ENCODE results near the gene PDX1.

The PDX1 gene

DNA sequence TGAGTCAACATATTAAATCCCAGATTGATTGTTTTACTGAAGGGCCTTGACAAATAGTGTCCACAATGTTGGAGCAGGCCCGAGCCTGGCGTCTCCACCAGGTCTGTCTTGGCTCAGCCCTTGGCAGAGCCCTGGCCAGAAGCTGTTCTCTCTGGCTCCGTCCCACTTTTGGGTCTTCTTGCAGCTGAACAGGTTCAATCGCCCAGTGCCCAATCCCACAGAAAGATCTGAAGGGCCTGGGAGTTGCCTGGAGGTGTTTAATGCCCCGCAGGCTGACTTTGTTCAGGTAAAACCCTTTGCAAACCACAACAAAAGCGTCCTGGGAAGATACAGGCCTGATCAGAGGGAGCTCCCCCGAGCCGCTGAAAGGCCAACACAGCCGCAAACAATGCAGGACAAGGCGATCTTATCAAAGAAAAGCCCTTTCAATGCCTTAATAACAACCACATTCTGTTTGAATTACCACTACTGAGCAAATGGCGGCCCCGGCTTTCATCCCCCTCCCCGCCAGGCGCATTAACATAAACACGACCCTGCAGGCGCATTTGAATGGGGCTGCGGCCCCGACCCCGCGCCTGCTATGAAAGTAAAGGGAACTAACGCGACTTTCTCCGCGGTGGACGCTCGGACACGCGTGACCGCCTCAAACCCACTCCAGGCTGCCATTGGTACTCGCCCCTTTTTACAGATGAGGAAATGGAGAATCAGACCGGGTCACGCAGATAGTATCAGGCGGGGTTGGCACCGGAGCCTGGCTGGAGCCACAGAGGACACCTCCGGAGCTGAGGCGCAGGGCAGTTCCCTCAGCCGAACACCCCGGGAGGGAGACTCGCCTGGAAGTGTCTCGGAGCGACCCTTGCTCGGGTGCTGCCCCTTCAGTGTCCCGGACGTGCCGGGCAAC, 46.2 kb downstream of the PDX1 start:
- no peak overlapping the region for H3K4me3 ChIP-seq (ENCODE audit: low read depth, low read length)
- TF ChIP-seq, protein P1, sequence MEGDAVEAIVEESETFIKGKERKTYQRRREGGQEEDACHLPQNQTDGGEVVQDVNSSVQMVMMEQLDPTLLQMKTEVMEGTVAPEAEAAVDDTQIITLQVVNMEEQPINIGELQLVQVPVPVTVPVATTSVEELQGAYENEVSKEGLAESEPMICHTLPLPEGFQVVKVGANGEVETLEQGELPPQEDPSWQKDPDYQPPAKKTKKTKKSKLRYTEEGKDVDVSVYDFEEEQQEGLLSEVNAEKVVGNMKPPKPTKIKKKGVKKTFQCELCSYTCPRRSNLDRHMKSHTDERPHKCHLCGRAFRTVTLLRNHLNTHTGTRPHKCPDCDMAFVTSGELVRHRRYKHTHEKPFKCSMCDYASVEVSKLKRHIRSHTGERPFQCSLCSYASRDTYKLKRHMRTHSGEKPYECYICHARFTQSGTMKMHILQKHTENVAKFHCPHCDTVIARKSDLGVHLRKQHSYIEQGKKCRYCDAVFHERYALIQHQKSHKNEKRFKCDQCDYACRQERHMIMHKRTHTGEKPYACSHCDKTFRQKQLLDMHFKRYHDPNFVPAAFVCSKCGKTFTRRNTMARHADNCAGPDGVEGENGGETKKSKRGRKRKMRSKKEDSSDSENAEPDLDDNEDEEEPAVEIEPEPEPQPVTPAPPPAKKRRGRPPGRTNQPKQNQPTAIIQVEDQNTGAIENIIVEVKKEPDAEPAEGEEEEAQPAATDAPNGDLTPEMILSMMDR (IDR thresholded peaks at IDR 0.05; ENCODE audit: low read depth, low read length, missing control alignments) = no peak
- in situ Hi-C loops (cut with HindIII; ENCODE audit: low sequenced_read_pairs) = loop anchor here (25.0 kb wide), 1 partner anchor 129 kb away; no protein-coding TSS in a partner anchor
- no peak for DNase-seq (ENCODE audit: low read depth)

DNA sequence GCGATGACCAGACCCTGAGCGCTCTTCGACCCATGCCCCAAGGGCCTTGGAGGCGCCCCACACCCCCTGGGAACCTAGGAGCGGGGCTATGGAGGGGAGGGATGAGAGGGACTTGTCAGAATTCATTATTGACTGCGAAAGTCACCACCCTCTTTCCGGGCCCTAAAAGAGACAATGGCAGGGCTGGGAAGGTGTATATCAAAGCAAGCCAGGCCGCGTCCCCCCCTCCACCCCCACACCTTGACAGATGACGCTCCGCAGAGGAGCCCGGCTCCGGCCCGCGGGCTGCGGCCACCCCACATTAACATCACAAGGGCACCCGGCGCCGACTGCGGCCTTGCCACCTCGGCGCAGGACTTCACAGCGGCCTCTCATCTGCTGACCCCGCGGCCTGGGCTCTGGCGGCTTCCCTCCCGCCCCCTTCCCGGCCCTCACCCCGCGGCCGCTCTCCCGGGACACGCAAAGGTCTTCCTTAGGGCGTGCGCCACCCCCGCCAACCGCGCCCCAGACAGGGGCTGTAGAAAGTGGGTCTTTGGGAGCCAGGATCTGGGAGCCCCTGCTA, 46.9 kb downstream of the PDX1 start:
- in situ Hi-C loops (cut with HindIII; ENCODE audit: low sequenced_read_pairs) = loop anchor here (25.0 kb wide), 1 partner anchor 129 kb away; no protein-coding TSS in a partner anchor

DNA sequence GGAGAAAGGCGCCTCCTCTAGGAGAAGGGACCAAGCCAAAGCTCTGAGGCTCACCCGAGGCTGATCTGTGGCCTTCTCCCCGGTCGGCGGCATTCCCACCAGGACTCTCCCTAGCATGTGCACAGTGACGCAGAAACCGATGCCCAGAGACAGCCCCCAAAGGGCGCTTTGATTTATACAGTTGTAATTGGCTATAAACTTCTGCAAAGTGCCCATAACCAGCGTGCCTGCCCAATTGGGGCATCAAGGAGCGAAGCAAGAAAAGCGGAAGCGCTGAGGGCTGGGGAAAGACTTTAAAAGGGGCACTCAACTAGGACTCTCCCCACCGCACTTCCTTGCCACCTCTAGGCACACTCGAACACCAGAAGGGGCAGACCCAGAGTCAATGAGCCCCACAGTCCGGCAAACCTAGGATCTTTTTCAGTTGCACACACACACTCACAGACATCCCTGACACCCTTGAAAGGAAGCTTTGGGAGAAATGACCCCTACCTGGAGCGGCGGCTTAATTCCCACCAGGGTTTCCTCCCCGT, 47.5 kb downstream of the PDX1 start:
- DNase-seq (ENCODE audit: low read depth) = no peak
- TF ChIP-seq, protein P1 (IDR thresholded peaks at IDR 0.05; ENCODE audit: low read depth, low read length, missing control alignments) = no peak
- H3K4me3 ChIP-seq (ENCODE audit: low read depth, low read length) = no peak overlapping the region
- in situ Hi-C loops (cut with HindIII; ENCODE audit: low sequenced_read_pairs) = loop anchor here (25.0 kb wide), 1 partner anchor 130 kb away; no protein-coding TSS in a partner anchor

More for the DNA sequence above, 46.9 kb downstream of the PDX1 start:
- TF ChIP-seq, protein P1 (IDR thresholded peaks at IDR 0.05; ENCODE audit: low read depth, low read length, missing control alignments) = no peak
- no peak for DNase-seq (ENCODE audit: low read depth)
- no peak overlapping the region for H3K4me3 ChIP-seq (ENCODE audit: low read depth, low read length)

DNA sequence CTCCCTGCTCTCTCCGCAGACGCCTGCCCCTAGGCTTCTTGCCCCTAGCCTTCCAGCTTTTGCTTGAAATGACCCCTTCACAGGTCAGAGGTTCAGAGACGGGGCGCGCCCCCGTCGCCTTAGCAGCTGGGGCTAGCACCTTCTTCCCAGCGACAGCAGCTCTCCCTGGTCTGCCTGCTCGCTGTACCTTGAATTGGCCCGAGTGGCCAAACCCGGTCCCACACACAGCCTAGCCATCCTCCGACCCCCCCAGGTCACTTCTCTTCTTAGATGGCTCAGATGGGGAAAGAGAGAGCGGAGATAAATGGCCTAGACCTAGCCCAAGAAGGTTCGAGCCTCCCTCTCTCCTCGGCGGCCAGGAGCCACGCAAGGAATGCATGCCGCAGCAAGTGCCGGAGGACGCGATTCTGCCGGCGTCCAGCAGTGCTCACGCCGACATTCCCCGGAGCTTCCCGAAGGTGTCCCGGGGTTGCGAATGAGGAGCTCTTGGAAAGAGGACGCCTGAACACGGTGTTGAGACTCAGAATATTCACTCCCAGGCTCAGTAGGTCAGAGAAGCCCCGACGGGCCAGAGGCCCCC, 48.0 kb downstream of the PDX1 start:
- TF ChIP-seq, protein P1 (IDR thresholded peaks at IDR 0.05; ENCODE audit: low read depth, low read length, missing control alignments) = no peak
- no peak overlapping the region for H3K4me3 ChIP-seq (ENCODE audit: low read depth, low read length)
- in situ Hi-C loops (cut with HindIII; ENCODE audit: low sequenced_read_pairs) = loop anchor here (25.0 kb wide), 1 partner anchor 131 kb away; no protein-coding TSS in a partner anchor
- no peak for DNase-seq (ENCODE audit: low read depth)

DNA sequence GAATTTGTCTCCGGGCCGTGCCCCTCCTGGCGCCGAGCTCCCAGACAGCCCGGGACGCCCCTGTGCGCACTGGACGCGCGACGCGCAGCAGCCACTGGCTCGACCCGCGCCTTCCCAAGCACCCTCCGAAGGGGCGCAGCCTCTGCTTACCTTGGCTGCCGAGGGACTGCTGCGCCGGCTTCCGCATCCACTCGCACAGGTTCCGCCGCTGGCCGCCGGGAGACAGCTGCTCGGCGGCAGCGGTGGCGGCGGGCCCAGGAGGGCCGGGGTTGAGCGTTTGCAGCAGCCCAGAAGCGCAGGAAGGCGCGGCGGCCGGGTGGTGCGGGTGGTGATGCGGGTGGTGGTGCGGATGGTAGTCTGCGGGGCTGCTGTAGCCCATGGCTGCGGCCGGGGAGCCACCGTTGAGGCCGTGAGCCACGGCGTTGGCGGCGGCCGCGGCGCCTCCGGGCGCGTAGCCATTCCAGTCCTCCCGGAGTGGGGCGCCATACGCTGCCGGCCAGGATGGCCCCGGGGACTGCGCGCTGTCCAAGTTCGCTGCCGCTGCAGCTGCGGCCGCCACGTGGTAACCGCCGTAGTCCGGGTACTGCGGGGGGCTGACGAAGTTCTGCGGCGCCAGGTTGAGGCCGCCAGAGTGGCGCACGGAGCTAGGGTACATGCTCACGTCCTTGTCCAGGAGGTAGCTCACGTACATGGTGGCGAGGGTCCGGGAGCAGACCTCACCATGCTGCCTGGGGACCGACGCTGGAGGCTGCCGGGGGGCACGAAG, 48.7 kb downstream of the PDX1 start:
- DNase-seq (ENCODE audit: low read depth) = no peak
- TF ChIP-seq, protein P1 (IDR thresholded peaks at IDR 0.05; ENCODE audit: low read depth, low read length, missing control alignments) = no peak
- in situ Hi-C loops (cut with HindIII; ENCODE audit: low sequenced_read_pairs) = loop anchor here (25.0 kb wide), 1 partner anchor 131 kb away; no protein-coding TSS in a partner anchor
- H3K4me3 ChIP-seq (ENCODE audit: low read depth, low read length) = no peak overlapping the region

Data from astrocyte of the cerebellum (primary cell).